ENCODE results near the gene TMC8. TPM values are rescaled to one million over a fixed set of nuclear protein-coding genes. Genes with fewer than 3 reads are reported as not detected.
"Not testable (repeated sequence)": the region's sequence is repeated elsewhere in the genome, so short reads cannot be mapped to it uniquely, and the experiment has no call there.

TMC8 gene
- total and polyA plus RNA-seq, 8 donors, result 1.6 to 19.8 (median 4.3) TPM

- TF ChIP-seq POLR2AphosphoS5 (IDR thresholded peaks at IDR 0.05), result no peak
- no peak for TF ChIP-seq EP300 (IDR thresholded peaks at IDR 0.05)
- Histone ChIP-seq H3K4me1 (peaks cover 19 to 76% (median 35%) of the 10 kb centered on the region in 4 donors), H3K9me3 (no peaks in the 10 kb centered on the region), H3K36me3 (peaks cover 0 to 9% (median 0%) of the 10 kb centered on the region in 4 donors), H3K27me3 (no peaks in the 10 kb centered on the region), H3K4me3 (no peak overlapping the region), H3K27ac (peak overlapping the region in 2 of 5 donors; percentile 18 to 31)
- WGBS, 5 donors, result 50 to 59% (median 50%) methylated on average over 23 to 26 of the region's 26 CpGs
- DNase-seq, result peak in 1 of 2 donors; percentile 39
- intact Hi-C loops (cut with DNase I; ENCODE audit: low total_unique reads), result no loop called here
These were observed 7.0 kb downstream of the TMC8 start for GRCh38 chr17:78137392-78138203.

- WGBS, 5 donors, result 81 to 85% (median 84%) methylated on average over 12 to 17 of the region's 17 CpGs
- DNase-seq, result peak in 1 of 2 donors; percentile 14
These were observed 7.9 kb downstream of the TMC8 start for GRCh38 chr17:78138204-78139060.

GRCh38 chr17:78139861-78140168 is 9.2 kb downstream of the TMC8 start:
- 72 to 79% (median 74%) methylated on average over 12 of the region's 12 CpGs for WGBS, 5 donors
- H3K4me1 ChIP-seq, result peaks cover 26 to 78% (median 44%) of the 10 kb centered on the region in 4 donors

More at GRCh38 chr17:78138204-78139060, 7.9 kb downstream of the TMC8 start:
- H3K4me1 ChIP-seq, result peaks cover 19 to 76% (median 34%) of the 10 kb centered on the region in 4 donors
- H3K27me3 ChIP-seq, result no peaks in the 10 kb centered on the region
- H3K27ac ChIP-seq, result peak overlapping the region in 1 of 5 donors; percentile 18
- H3K9me3 ChIP-seq, result no peaks in the 10 kb centered on the region
- intact Hi-C loops (cut with DNase I; ENCODE audit: low total_unique reads), result no loop called here
- no peak overlapping the region for H3K4me3 ChIP-seq
- no peak for TF ChIP-seq POLR2AphosphoS5 (IDR thresholded peaks at IDR 0.05)
- TF ChIP-seq EP300 (IDR thresholded peaks at IDR 0.05), result no peak
- no peak for TF ChIP-seq POLR2A (IDR thresholded peaks at IDR 0.05)
- no peak for TF ChIP-seq CTCF (IDR thresholded peaks at IDR 0.05)
- peaks cover 0 to 9% (median 0%) of the 10 kb centered on the region in 4 donors for H3K36me3 ChIP-seq

GRCh38 chr17:78140169-78141051 is 9.8 kb downstream of the TMC8 start:
- no peaks in the 10 kb centered on the region for H3K27me3 ChIP-seq
- WGBS, 5 donors, result 16 to 27% (median 22%) methylated on average over 31 to 58 of the region's 58 CpGs
- peaks cover 0 to 3% (median 0%) of the 10 kb centered on the region in 4 donors for H3K36me3 ChIP-seq
- peak; percentile 96 for DNase-seq
- TF ChIP-seq POLR2AphosphoS5 (IDR thresholded peaks at IDR 0.05) (peak in 2 of 3 donors; percentile 51 to 71), CTCF (IDR thresholded peaks at IDR 0.05) (no peak), EP300 (IDR thresholded peaks at IDR 0.05) (no peak), POLR2A (IDR thresholded peaks at IDR 0.05) (no peak)
- H3K27ac ChIP-seq, result peak overlapping the region; percentile 22 to 52 (median 48)
- H3K4me3 ChIP-seq, result peak overlapping the region; percentile 13 to 22 (median 20)
- H3K4me1 ChIP-seq, result peaks cover 32 to 84% (median 50%) of the 10 kb centered on the region in 4 donors
- H3K9me3 ChIP-seq, result no peaks in the 10 kb centered on the region
- intact Hi-C loops (cut with DNase I; ENCODE audit: low total_unique reads), result no loop called here

More at GRCh38 chr17:78139861-78140168, 9.2 kb downstream of the TMC8 start:
- H3K27me3 ChIP-seq; H3K36me3 ChIP-seq; H3K4me3 ChIP-seq; H3K9me3 ChIP-seq; intact Hi-C loops (cut with DNase I; ENCODE audit: low total_unique reads); DNase-seq: not testable (repeated sequence)
- H3K27ac ChIP-seq, result peak overlapping the region; percentile 16 to 52 (median 48)

Measured in stomach (tissue), 9 donors.